Activated CD4-positive, alpha-beta memory T cell treated with anti-CD3 and anti-CD28 coated beads, Interleukin-2, amount 10 ng/mL, durations not matched to agents 7 days and 5 days (primary cell): ENCODE data around the gene LRRC34. TPM values are rescaled to one million over a fixed set of nuclear protein-coding genes. Genes with fewer than 3 reads are reported as not detected.

Source experiments
- CTCF ChIA-PET: fragments of 350-600 bp; sonication (Branson Sonifier 250); formaldehyde crosslinking; loops from one replicate; lab custom pipeline; 2021; ENCODE audit warnings: antibody characterized with exemption, inconsistent platforms; lab: Charles Lee
- POLR2A ChIA-PET: fragments of 350-600 bp; sonication (Branson Sonifier 250); formaldehyde crosslinking; loops from one replicate; lab custom pipeline; 2021; ENCODE audit warnings: antibody characterized with exemption; lab: Charles Lee
- DNase-seq: peaks from one replicate; pipeline ENCODE4 v3.0.0-alpha.2; 2020
- H3K27ac Mint-ChIP-seq: one replicate; pipeline ENCODE4 v1.8.0; 2021; ENCODE audit warnings: mild to moderate bottlenecking, mixed read lengths
- H3K27me3 Mint-ChIP-seq: one replicate; pipeline ENCODE4 v1.8.0; 2021; ENCODE audit warnings: mixed read lengths
- H3K36me3 Mint-ChIP-seq: one replicate; pipeline ENCODE4 v1.8.0; 2021; ENCODE audit warnings: low read depth, mixed read lengths
- H3K4me1 Mint-ChIP-seq: one replicate; pipeline ENCODE4 v1.8.0; 2021; ENCODE audit warnings: mixed read lengths
- H3K4me3 Mint-ChIP-seq: one replicate; pipeline ENCODE4 v1.8.0; 2021; ENCODE audit warnings: mild to moderate bottlenecking, mixed read lengths
- H3K9me3 Mint-ChIP-seq: one replicate; pipeline ENCODE4 v1.8.0; 2021; ENCODE audit warnings: mixed read lengths
- total RNA-seq, 2 experiments: library from RNA; stranded (reverse); gene quantifications; one replicate each; pipeline ENCODE4 v1.2.3, GENCODE V29; 2021

Gene LRRC34
- total RNA-seq, 2 experiments from 2014 or later = 5.6 to 6.0 TPM

DNA sequence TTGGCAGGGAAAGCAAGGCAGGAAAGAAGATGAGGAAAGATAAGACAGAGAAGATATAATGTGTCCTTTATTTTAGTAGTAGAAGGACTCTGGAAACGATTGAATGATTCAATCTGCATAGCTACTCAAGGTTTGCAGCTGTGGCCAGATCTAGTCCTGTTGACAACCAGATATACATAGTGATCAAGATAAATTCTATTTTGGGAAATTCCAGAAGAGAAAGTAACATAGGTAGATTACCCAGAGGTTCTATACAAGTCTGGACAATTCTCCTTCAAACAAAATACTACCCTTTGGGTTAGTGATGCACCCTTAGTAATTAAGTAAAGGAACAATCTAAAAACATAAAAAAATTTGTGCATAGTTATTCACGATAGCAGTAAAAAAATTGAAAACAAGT lies 57.2 kb downstream of the LRRC34 start:
- no peak overlapping the region for H3K4me3 Mint-ChIP-seq
- POLR2A ChIA-PET = no interaction called here
- peaks cover 19% of the 10 kb centered on the region for H3K4me1 Mint-ChIP-seq
- no peak overlapping the region for H3K27ac Mint-ChIP-seq
- H3K9me3 Mint-ChIP-seq = no peaks in the 10 kb centered on the region
- CTCF ChIA-PET = no interaction called here
- DNase-seq = no peak
- no peaks in the 10 kb centered on the region for H3K36me3 Mint-ChIP-seq
- H3K27me3 Mint-ChIP-seq = peaks cover 17% of the 10 kb centered on the region

DNA sequence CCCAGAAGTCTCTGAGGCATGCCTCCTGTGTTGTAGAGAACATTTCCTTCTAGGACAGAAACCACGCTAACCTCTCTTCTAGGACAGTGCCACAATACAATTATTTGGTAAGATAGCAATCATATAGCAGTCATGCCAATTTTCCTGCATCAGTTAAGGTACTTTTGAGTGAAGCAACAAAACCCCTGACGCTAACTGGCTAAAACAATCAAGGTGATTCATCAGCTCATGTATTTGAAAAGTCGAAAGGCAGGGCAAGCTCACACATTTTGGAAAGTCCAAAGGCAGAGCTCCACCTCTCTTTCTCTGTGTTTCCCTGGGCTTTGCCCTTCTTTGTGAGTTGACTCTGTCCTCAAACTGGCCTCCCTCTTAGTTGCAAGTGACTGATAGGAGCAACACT lies 58.0 kb downstream of the LRRC34 start:
- CTCF ChIA-PET = interaction anchor here (1.2 kb wide), 1 partner anchor 9 kb away, joined by 3 read pairs; no protein-coding TSS in a partner anchor
- Mint-ChIP-seq H3K27ac (no peak overlapping the region), H3K36me3 (no peaks in the 10 kb centered on the region), H3K9me3 (no peaks in the 10 kb centered on the region), H3K27me3 (peaks cover 19% of the 10 kb centered on the region), H3K4me1 (peaks cover 13% of the 10 kb centered on the region), H3K4me3 (no peak overlapping the region)
- DNase-seq = no peak
- POLR2A ChIA-PET = no interaction called here

GRCh38 chr3:169751875-169752274 lies 60.8 kb downstream of the LRRC34 start:
- ChIA-PET POLR2A (no interaction called here), CTCF (interaction anchor here (0.7 to 1.1 kb wide), 2 partner anchors 275 to 296 kb away, joined by 3 to 4 read pairs; no protein-coding TSS in a partner anchor)
- peaks cover 7% of the 10 kb centered on the region for H3K4me1 Mint-ChIP-seq

GRCh38 chr3:169750665-169751064 lies 62.0 kb downstream of the LRRC34 start:
- POLR2A ChIA-PET = no interaction called here
- Mint-ChIP-seq H3K36me3 (no peaks in the 10 kb centered on the region), H3K4me1 (peaks cover 7% of the 10 kb centered on the region)

More at GRCh38 chr3:169751875-169752274, 60.8 kb downstream of the LRRC34 start:
- Mint-ChIP-seq H3K27me3 (peaks cover 28% of the 10 kb centered on the region), H3K27ac (no peak overlapping the region), H3K4me3 (no peak overlapping the region), H3K36me3 (no peaks in the 10 kb centered on the region), H3K9me3 (no peaks in the 10 kb centered on the region)
- DNase-seq = no peak

GRCh38 chr3:169748670-169749069 lies 64.0 kb downstream of the LRRC34 start:
- CTCF ChIA-PET = no interaction called here
- peaks cover 7% of the 10 kb centered on the region for H3K4me1 Mint-ChIP-seq
- H3K9me3 Mint-ChIP-seq = no peaks in the 10 kb centered on the region
- H3K4me3 Mint-ChIP-seq = no peak overlapping the region
- H3K27ac Mint-ChIP-seq = no peak overlapping the region
- DNase-seq = no peak
- no peaks in the 10 kb centered on the region for H3K36me3 Mint-ChIP-seq
- H3K27me3 Mint-ChIP-seq = peaks cover 28% of the 10 kb centered on the region
- POLR2A ChIA-PET = no interaction called here

More at GRCh38 chr3:169750665-169751064, 62.0 kb downstream of the LRRC34 start:
- peaks cover 30% of the 10 kb centered on the region for H3K27me3 Mint-ChIP-seq
- DNase-seq = no peak
- CTCF ChIA-PET = interaction anchor here (1.1 kb wide), 1 partner anchor 276 kb away, joined by 3 read pairs; no protein-coding TSS in a partner anchor
- H3K4me3 Mint-ChIP-seq = no peak overlapping the region
- H3K27ac Mint-ChIP-seq = no peak overlapping the region
- H3K9me3 Mint-ChIP-seq = no peaks in the 10 kb centered on the region

GRCh38 chr3:169746924-169747323 lies 65.8 kb downstream of the LRRC34 start:
- no peak overlapping the region for H3K27ac Mint-ChIP-seq
- no peak overlapping the region for H3K4me3 Mint-ChIP-seq
- POLR2A ChIA-PET = no interaction called here

GRCh38 chr3:169744366-169745054 lies 68.2 kb downstream of the LRRC34 start:
- DNase-seq = no peak
- H3K27ac Mint-ChIP-seq = no peak overlapping the region
- peaks cover 7% of the 10 kb centered on the region for H3K4me1 Mint-ChIP-seq
- no peak overlapping the region for H3K4me3 Mint-ChIP-seq
- no peaks in the 10 kb centered on the region for H3K36me3 Mint-ChIP-seq
- ChIA-PET POLR2A (no interaction called here), CTCF (interaction anchor here (1.2 kb wide), 1 partner anchor 595 kb away, joined by 5 read pairs; no protein-coding TSS in a partner anchor)
- H3K27me3 Mint-ChIP-seq = peaks cover 17% of the 10 kb centered on the region
- no peaks in the 10 kb centered on the region for H3K9me3 Mint-ChIP-seq

More at GRCh38 chr3:169746924-169747323, 65.8 kb downstream of the LRRC34 start:
- no peaks in the 10 kb centered on the region for H3K36me3 Mint-ChIP-seq
- H3K4me1 Mint-ChIP-seq = peaks cover 7% of the 10 kb centered on the region
- no peak for DNase-seq
- H3K27me3 Mint-ChIP-seq = peaks cover 21% of the 10 kb centered on the region
- CTCF ChIA-PET = no interaction called here
- no peaks in the 10 kb centered on the region for H3K9me3 Mint-ChIP-seq

Other genes starting within 250 kb of the LRRC34 start
- not detected for gene MECOM, start 149.2 kb downstream of the LRRC34 start, total RNA-seq
- 1 to 10 TPM; 1.9 to 4.0 TPM for gene TERC, start 47.8 kb downstream of the LRRC34 start, total RNA-seq
- under 1 TPM; 0.43 to 0.58 TPM for gene ACTRT3, start 43.3 kb downstream of the LRRC34 start, total RNA-seq
- gene MYNN, start 39.5 kb downstream of the LRRC34 start, total RNA-seq = 10 to 100 TPM; 14.9 to 15.6 TPM
- gene LRRIQ4, start within 50 bp of the LRRC34 start, total RNA-seq = not detected
- gene LRRC31, start 57.0 kb upstream of the LRRC34 start, total RNA-seq = not detected
- not detected for gene SAMD7, start 98.7 kb upstream of the LRRC34 start, total RNA-seq
- gene SEC62, start 153.9 kb upstream of the LRRC34 start, total RNA-seq = 10 to 100 TPM; 53.7 to 57.9 TPM
- gene GPR160, start 225.1 kb upstream of the LRRC34 start, total RNA-seq = 10 to 100 TPM; 13.8 TPM